ENCODE data around the gene SULT4A1.

Gene SULT4A1

GRCh38 chr22:43849731-43850130 is 12.6 kb downstream of the SULT4A1 start:
- Histone ChIP-seq H3K27me3 (replicated peaks; ENCODE audit: control insufficient read depth, insufficient read depth, low read length) (peaks cover 64% of the 10 kb centered on the region), H3K4me1 (ENCODE audit: control insufficient read depth, insufficient read depth, low read length) (peaks cover 2% of the 10 kb centered on the region), H3K36me3 (ENCODE audit: control insufficient read depth, insufficient read depth, low read length, severe bottlenecking) (no peaks in the 10 kb centered on the region), H3K4me3 (ENCODE audit: low read length) (no peak overlapping the region), H3K9ac (ENCODE audit: low read length) (no peak overlapping the region), H3K9me3 (ENCODE audit: control insufficient read depth, low read length) (no peaks in the 10 kb centered on the region)
- DNase-seq (ENCODE audit: low read depth): no peak

GRCh38 chr22:43848366-43849171 is 13.7 kb downstream of the SULT4A1 start:
- peak; percentile 15 for DNase-seq (ENCODE audit: low read depth)
- Histone ChIP-seq H3K27me3 (replicated peaks; ENCODE audit: control insufficient read depth, insufficient read depth, low read length) (peaks cover 74% of the 10 kb centered on the region), H3K9me3 (ENCODE audit: control insufficient read depth, low read length) (no peaks in the 10 kb centered on the region), H3K4me3 (ENCODE audit: low read length) (no peak overlapping the region), H3K4me1 (ENCODE audit: control insufficient read depth, insufficient read depth, low read length) (peaks cover 2% of the 10 kb centered on the region), H3K9ac (ENCODE audit: low read length) (no peak overlapping the region), H3K36me3 (ENCODE audit: control insufficient read depth, insufficient read depth, low read length, severe bottlenecking) (no peaks in the 10 kb centered on the region)

GRCh38 chr22:43847376-43848289 is 14.7 kb downstream of the SULT4A1 start:
- H3K4me3 ChIP-seq (ENCODE audit: low read length): no peak overlapping the region
- no peaks in the 10 kb centered on the region for H3K9me3 ChIP-seq (ENCODE audit: control insufficient read depth, low read length)
- H3K4me1 ChIP-seq (ENCODE audit: control insufficient read depth, insufficient read depth, low read length): peaks cover 2% of the 10 kb centered on the region
- H3K9ac ChIP-seq (ENCODE audit: low read length): no peak overlapping the region
- DNase-seq (ENCODE audit: low read depth): no peak
- peaks cover 69% of the 10 kb centered on the region for H3K27me3 ChIP-seq (replicated peaks; ENCODE audit: control insufficient read depth, insufficient read depth, low read length)
- no peaks in the 10 kb centered on the region for H3K36me3 ChIP-seq (ENCODE audit: control insufficient read depth, insufficient read depth, low read length, severe bottlenecking)

GRCh38 chr22:43846966-43847365 is 15.3 kb downstream of the SULT4A1 start:
- Histone ChIP-seq H3K4me1 (ENCODE audit: control insufficient read depth, insufficient read depth, low read length) (peaks cover 2% of the 10 kb centered on the region), H3K9ac (ENCODE audit: low read length) (no peak overlapping the region), H3K27me3 (replicated peaks; ENCODE audit: control insufficient read depth, insufficient read depth, low read length) (peaks cover 65% of the 10 kb centered on the region), H3K36me3 (ENCODE audit: control insufficient read depth, insufficient read depth, low read length, severe bottlenecking) (no peaks in the 10 kb centered on the region), H3K9me3 (ENCODE audit: control insufficient read depth, low read length) (no peaks in the 10 kb centered on the region), H3K4me3 (ENCODE audit: low read length) (no peak overlapping the region)
- DNase-seq (ENCODE audit: low read depth): no peak

GRCh38 chr22:43845981-43846380 is 16.3 kb downstream of the SULT4A1 start:
- Histone ChIP-seq H3K27me3 (replicated peaks; ENCODE audit: control insufficient read depth, insufficient read depth, low read length) (peaks cover 59% of the 10 kb centered on the region), H3K36me3 (ENCODE audit: control insufficient read depth, insufficient read depth, low read length, severe bottlenecking) (no peaks in the 10 kb centered on the region), H3K4me1 (ENCODE audit: control insufficient read depth, insufficient read depth, low read length) (peaks cover 2% of the 10 kb centered on the region), H3K9me3 (ENCODE audit: control insufficient read depth, low read length) (no peaks in the 10 kb centered on the region), H3K9ac (ENCODE audit: low read length) (no peak overlapping the region), H3K4me3 (ENCODE audit: low read length) (no peak overlapping the region)
- DNase-seq (ENCODE audit: low read depth): no peak

- peaks cover 54% of the 10 kb centered on the region for H3K27me3 ChIP-seq (replicated peaks; ENCODE audit: control insufficient read depth, insufficient read depth, low read length)
- H3K36me3 ChIP-seq (ENCODE audit: control insufficient read depth, insufficient read depth, low read length, severe bottlenecking): no peaks in the 10 kb centered on the region
- H3K9ac ChIP-seq (ENCODE audit: low read length): no peak overlapping the region
- H3K4me1 ChIP-seq (ENCODE audit: control insufficient read depth, insufficient read depth, low read length): peaks cover 2% of the 10 kb centered on the region
- no peaks in the 10 kb centered on the region for H3K9me3 ChIP-seq (ENCODE audit: control insufficient read depth, low read length)
- H3K4me3 ChIP-seq (ENCODE audit: low read length): no peak overlapping the region
- DNase-seq (ENCODE audit: low read depth): no peak
Measured at GRCh38 chr22:43844560-43845545, 17.5 kb downstream of the SULT4A1 start.

GRCh38 chr22:43843783-43844530 is 18.4 kb downstream of the SULT4A1 start:
- Histone ChIP-seq H3K4me3 (ENCODE audit: low read length) (no peak overlapping the region), H3K36me3 (ENCODE audit: control insufficient read depth, insufficient read depth, low read length, severe bottlenecking) (no peaks in the 10 kb centered on the region), H3K9me3 (ENCODE audit: control insufficient read depth, low read length) (no peaks in the 10 kb centered on the region), H3K4me1 (ENCODE audit: control insufficient read depth, insufficient read depth, low read length) (peaks cover 2% of the 10 kb centered on the region), H3K27me3 (replicated peaks; ENCODE audit: control insufficient read depth, insufficient read depth, low read length) (peaks cover 45% of the 10 kb centered on the region), H3K9ac (ENCODE audit: low read length) (no peak overlapping the region)
- DNase-seq (ENCODE audit: low read depth): no peak

GRCh38 chr22:43841742-43842141 is 20.6 kb downstream of the SULT4A1 start:
- Histone ChIP-seq H3K9ac (ENCODE audit: low read length) (no peak overlapping the region), H3K4me1 (ENCODE audit: control insufficient read depth, insufficient read depth, low read length) (no peaks in the 10 kb centered on the region), H3K9me3 (ENCODE audit: control insufficient read depth, low read length) (no peaks in the 10 kb centered on the region), H3K36me3 (ENCODE audit: control insufficient read depth, insufficient read depth, low read length, severe bottlenecking) (no peaks in the 10 kb centered on the region), H3K4me3 (ENCODE audit: low read length) (no peak overlapping the region), H3K27me3 (replicated peaks; ENCODE audit: control insufficient read depth, insufficient read depth, low read length) (peaks cover 36% of the 10 kb centered on the region)
- no peak for DNase-seq (ENCODE audit: low read depth)

- H3K27me3 ChIP-seq (replicated peaks; ENCODE audit: control insufficient read depth, insufficient read depth, low read length): peaks cover 28% of the 10 kb centered on the region
- H3K4me1 ChIP-seq (ENCODE audit: control insufficient read depth, insufficient read depth, low read length): no peaks in the 10 kb centered on the region
- no peaks in the 10 kb centered on the region for H3K9me3 ChIP-seq (ENCODE audit: control insufficient read depth, low read length)
- H3K4me3 ChIP-seq (ENCODE audit: low read length): no peak overlapping the region
- DNase-seq (ENCODE audit: low read depth): no peak
- no peaks in the 10 kb centered on the region for H3K36me3 ChIP-seq (ENCODE audit: control insufficient read depth, insufficient read depth, low read length, severe bottlenecking)
- no peak overlapping the region for H3K9ac ChIP-seq (ENCODE audit: low read length)
Measured at GRCh38 chr22:43840851-43841250, 21.5 kb downstream of the SULT4A1 start.

- H3K36me3 ChIP-seq (ENCODE audit: control insufficient read depth, insufficient read depth, low read length, severe bottlenecking): no peaks in the 10 kb centered on the region
- H3K4me1 ChIP-seq (ENCODE audit: control insufficient read depth, insufficient read depth, low read length): no peaks in the 10 kb centered on the region
- no peak for DNase-seq (ENCODE audit: low read depth)
- no peak overlapping the region for H3K4me3 ChIP-seq (ENCODE audit: low read length)
- H3K27me3 ChIP-seq (replicated peaks; ENCODE audit: control insufficient read depth, insufficient read depth, low read length): peaks cover 24% of the 10 kb centered on the region
- no peak overlapping the region for H3K9ac ChIP-seq (ENCODE audit: low read length)
- no peaks in the 10 kb centered on the region for H3K9me3 ChIP-seq (ENCODE audit: control insufficient read depth, low read length)
Measured at GRCh38 chr22:43840431-43840830, 21.9 kb downstream of the SULT4A1 start.

Data from adipocyte (in vitro differentiated cells).